Measurements from ENCODE around the gene CFAP251. TPM values are rescaled to one million over a fixed set of nuclear protein-coding genes. Genes with fewer than 3 reads are reported as not detected.

CFAP251 gene
- total and polyA plus RNA-seq, 2 of the 8 experiments (the other 6 are each of a cell fraction or from before 2014, with no cell fraction given), result 1.8 to 2.9 TPM

DNA sequence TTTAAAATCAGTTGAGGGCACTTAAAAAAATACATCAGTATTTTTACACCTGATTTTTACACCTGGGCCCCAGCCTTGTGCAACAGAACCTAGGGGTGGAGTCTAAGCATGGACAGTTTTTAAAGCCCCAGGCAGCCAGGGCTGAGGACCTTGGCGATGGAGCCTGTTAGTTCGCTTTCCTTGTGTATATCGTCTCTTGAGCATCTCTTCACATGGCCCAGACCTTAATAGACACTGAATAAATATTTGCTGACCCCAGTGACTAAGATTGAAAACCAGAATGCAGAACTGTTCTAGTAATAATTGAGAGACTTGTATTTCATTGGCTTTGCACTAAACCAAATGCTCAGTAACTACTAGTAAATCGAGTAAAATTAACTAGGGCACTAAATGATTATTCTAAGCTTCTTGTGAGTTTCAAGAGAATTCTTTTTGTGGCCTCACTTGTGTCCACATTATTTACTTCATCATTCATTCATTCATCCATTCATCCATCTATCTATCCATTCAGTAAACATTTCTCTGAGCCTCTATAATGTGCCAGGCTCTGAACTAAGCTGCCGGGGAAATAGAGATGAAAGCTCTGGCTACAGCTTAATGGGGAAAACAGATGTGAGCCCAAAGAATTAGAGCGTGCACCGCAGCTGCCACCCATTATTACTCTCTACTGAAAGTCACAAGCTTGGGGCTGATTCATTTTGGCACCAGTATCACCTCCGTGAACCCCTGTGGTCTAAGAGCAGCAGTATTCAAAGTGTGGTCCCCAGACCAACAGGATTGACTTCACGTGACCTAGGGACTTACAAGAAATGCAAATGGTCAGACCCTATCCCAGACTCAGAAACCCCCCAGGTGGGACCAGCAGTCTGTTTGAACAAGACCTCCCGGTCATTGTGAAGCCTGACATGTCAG is 72.6 kb downstream of the CFAP251 start (continued):
- TF ChIP-seq, protein P1, sequence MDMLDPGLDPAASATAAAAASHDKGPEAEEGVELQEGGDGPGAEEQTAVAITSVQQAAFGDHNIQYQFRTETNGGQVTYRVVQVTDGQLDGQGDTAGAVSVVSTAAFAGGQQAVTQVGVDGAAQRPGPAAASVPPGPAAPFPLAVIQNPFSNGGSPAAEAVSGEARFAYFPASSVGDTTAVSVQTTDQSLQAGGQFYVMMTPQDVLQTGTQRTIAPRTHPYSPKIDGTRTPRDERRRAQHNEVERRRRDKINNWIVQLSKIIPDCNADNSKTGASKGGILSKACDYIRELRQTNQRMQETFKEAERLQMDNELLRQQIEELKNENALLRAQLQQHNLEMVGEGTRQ (IDR thresholded peaks at IDR 0.05; ENCODE audit: low read length), result no peak
- TF ChIP-seq CHD2 (IDR thresholded peaks at IDR 0.05; ENCODE audit: low read length), result no peak
- TF ChIP-seq EP300 (IDR thresholded peaks at IDR 0.05; ENCODE audit: borderline replicate concordance in 1 of 2, low read depth in 2 of 2, low read length in 2 of 2), result no peak
- TF ChIP-seq KDM1A (IDR thresholded peaks at IDR 0.05; ENCODE audit: borderline replicate concordance, low read length), result no peak

Data from H1 (cell line).